Body of pancreas (tissue), 4 donors: Measurements from ENCODE around the gene FLRT3. TPM values are rescaled to one million over a fixed set of nuclear protein-coding genes. Genes with fewer than 3 reads are reported as not detected.

Experiments
- ATAC-seq: fragments of 150-250 bp; one replicate; pipeline ENCODE4 v1.9.1; 2016
- DNase-seq, 4 donors: peaks; one replicate each; pipeline ENCODE4 v3.0.0-alpha.2; 2019
- H3K27ac ChIP-seq, 4 donors: fragments of 200-600 bp; sonication (generic); 1 replicate in 3 of 4; 2 replicates in 1 of 4; pipeline versions ENCODE4 v1.5.1 to v1.6.1; 2016 to 2019; ENCODE audit warnings: mild to moderate bottlenecking in 1 of 4, mixed read lengths in 1 of 4, moderate library complexity in 1 of 4
- H3K27me3 ChIP-seq, 2 donors: fragments of 200-600 bp; sonication (generic); one replicate each; pipeline ENCODE4 v1.6.0; 2016; ENCODE audit warnings: mild to moderate bottlenecking in 1 of 2
- H3K36me3 ChIP-seq, 2 donors: fragments of 200-600 bp; sonication (generic); replicated peaks in 1 of 2; 2 replicates each; pipeline ENCODE4 v1.5.1; 2016; ENCODE audit warnings: low read depth in 2 of 2; ENCODE audit not compliant: insufficient read depth in 1 of 2
- H3K4me1 ChIP-seq: fragments of 200-600 bp; sonication (generic); one replicate; pipeline ENCODE4 v1.6.0; 2016
- H3K4me3 ChIP-seq, 2 donors: fragments of 200-600 bp; sonication (generic); 1 replicate in 1 of 2; 2 replicates in 1 of 2; pipeline ENCODE4 v1.5.1; 2016 to 2019
- H3K9me3 ChIP-seq, 3 donors: fragments of 200-600 bp; sonication (generic); 1 replicate in 2 of 3; 2 replicates in 1 of 3; pipeline ENCODE4 v1.5.1; 2016
- POLR2A ChIP-seq, 3 donors: fragments of 450-650 bp; IDR thresholded peaks; one replicate each; pipeline ENCODE4 v1.6.1; 2016; ENCODE audit warnings: antibody characterized with exemption in 3 of 3, mild to moderate bottlenecking in 2 of 3
- WGBS, 2 donors: methylation state at CpG; one replicate each; pipeline ENCODE4 v1.1.5; 2017; 5-methylcytosine and 5-hydroxymethylcytosine counted together
- intact Hi-C: fragments of 100-400 bp; cut with DNase I; formaldehyde crosslinking; loops from one replicate; pipeline ENCODE4 v1.15.1; 2023
- total RNA-seq, 2 donors: library from RNA; depleted of rRNA; stranded (reverse); fragments of >200 nt; gene quantifications; one replicate each; pipeline ENCODE4 v1.1.0, GENCODE V29; 2016
- TF ChIP-seq, protein P1 (sequence below), 7 experiments: fragments of 450-650 bp in 4 of 7; fragments of 200-600 bp in 3 of 7; sonication (generic) in 3 of 7; IDR thresholded peaks; one replicate each; pipeline ENCODE4 v1.5.1; 2016 to 2019; ENCODE audit warnings: antibody characterized with exemption in 7 of 7

The FLRT3 gene
- total RNA-seq, 2 donors from 2014 or later = 3.1 to 21.1 TPM

DNA sequence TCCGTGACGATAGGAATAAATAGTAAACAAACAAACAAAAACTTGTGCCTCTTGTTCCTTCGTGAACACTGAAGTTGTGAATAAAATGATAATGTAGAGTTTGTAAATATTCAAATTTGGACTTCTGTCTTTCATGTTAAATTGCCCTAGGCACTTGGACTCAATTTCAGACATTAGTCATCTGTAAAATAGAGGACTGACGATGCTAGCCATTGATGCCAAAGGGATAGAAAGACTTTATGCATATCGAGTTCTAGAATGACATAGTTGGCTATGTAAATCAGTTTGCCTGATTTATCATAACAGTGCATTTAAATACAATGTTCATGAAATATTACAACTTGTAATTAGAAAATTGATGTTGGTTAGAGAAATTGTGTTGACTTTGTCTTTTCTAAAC lies 45.9 kb upstream of the FLRT3 start:
- no peak for DNase-seq
- Histone ChIP-seq H3K4me3 (no peak overlapping the region), H3K4me1 (no peaks in the 10 kb centered on the region), H3K9me3 (no peaks in the 10 kb centered on the region), H3K27me3 (no peaks in the 10 kb centered on the region), H3K36me3 (no peaks in the 10 kb centered on the region), H3K27ac (no peak overlapping the region)
- ATAC-seq = no peak
- TF ChIP-seq POLR2A (IDR thresholded peaks at IDR 0.05) = no peak
- TF ChIP-seq, protein P1, sequence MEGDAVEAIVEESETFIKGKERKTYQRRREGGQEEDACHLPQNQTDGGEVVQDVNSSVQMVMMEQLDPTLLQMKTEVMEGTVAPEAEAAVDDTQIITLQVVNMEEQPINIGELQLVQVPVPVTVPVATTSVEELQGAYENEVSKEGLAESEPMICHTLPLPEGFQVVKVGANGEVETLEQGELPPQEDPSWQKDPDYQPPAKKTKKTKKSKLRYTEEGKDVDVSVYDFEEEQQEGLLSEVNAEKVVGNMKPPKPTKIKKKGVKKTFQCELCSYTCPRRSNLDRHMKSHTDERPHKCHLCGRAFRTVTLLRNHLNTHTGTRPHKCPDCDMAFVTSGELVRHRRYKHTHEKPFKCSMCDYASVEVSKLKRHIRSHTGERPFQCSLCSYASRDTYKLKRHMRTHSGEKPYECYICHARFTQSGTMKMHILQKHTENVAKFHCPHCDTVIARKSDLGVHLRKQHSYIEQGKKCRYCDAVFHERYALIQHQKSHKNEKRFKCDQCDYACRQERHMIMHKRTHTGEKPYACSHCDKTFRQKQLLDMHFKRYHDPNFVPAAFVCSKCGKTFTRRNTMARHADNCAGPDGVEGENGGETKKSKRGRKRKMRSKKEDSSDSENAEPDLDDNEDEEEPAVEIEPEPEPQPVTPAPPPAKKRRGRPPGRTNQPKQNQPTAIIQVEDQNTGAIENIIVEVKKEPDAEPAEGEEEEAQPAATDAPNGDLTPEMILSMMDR (IDR thresholded peaks at IDR 0.05) = no peak
- intact Hi-C loops = no loop called here
- WGBS, 2 donors = 79 to 88% methylated on average over 5 of the region's 5 CpGs

DNA sequence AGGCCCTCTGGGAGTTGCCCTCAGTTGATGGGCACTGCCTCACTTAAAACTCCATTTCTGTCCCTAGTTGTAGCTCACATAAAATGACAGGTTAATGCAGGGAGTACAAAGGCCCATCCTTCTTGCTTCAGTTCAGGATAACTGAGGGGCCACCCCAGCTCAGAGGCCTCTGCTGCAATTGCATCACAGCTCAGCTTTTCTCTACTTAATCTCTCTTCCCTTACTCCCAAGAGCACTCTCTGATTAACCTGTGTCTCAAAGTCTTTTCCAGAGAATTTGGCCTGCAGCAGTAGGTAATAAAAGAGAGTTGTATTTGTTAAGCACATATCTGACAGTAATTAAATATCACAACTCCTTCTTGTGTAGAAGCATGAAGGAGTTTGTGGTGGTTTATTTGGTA lies 40.9 kb upstream of the FLRT3 start:
- intact Hi-C loops = no loop called here
- Histone ChIP-seq H3K9me3 (no peaks in the 10 kb centered on the region), H3K4me1 (no peaks in the 10 kb centered on the region), H3K4me3 (no peak overlapping the region), H3K27ac (no peak overlapping the region), H3K36me3 (no peaks in the 10 kb centered on the region), H3K27me3 (no peaks in the 10 kb centered on the region)
- ATAC-seq = no peak
- TF ChIP-seq POLR2A (IDR thresholded peaks at IDR 0.05) = no peak
- TF ChIP-seq, protein P1 (IDR thresholded peaks at IDR 0.05) = no peak
- no peak for DNase-seq

DNA sequence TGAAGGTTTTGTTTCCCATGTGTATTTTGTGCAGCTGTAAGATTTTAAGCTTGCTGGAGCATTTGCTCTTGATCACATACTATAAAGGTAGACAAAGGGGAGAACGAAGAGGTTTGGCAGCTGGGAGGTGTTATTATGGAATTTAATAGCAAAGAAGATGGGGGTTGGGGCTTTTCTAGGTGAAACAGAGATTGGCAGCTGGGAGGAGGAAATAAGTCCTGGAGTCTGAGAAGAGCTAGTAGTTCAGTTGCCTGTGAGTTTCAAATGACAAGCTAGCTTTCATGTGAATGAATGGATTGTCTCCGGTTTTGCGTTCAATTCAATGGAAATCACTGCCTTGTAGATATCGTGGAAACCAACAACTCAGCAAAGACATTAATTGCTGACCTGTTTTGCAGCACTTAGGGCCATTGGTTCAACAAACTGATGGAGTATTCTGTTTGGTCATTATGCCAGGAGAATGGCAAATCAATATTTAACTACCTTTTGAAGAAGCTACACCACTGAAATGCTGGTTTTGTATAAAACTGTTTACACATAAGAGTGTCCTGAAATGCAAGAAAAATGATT lies 38.1 kb upstream of the FLRT3 start:
- 44 to 48% methylated on average over 4 of the region's 4 CpGs for WGBS, 2 donors
- DNase-seq = no peak

DNA sequence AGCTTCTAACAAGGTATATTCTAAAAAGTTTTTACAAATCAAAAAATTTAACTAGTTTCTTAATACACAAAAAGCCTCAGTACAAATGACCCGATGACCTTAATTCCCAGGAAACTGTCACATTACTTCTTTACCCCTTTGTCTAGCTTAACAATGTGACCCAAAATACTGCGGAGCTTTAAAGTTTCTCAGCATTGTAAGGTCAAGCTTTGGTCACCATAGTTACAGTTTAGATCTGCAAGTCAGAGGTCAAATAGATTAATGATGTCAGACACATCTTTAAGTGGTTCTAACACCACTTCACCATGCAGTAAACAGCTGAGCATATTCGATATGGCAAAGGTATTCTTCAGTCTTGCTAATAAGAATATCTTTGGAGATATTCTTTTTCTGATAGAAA lies 36.8 kb upstream of the FLRT3 start:
- H3K4me1 ChIP-seq = no peaks in the 10 kb centered on the region
- TF ChIP-seq POLR2A (IDR thresholded peaks at IDR 0.05) = no peak
- TF ChIP-seq, protein P1 (IDR thresholded peaks at IDR 0.05) = no peak
- H3K27ac ChIP-seq = no peak overlapping the region
- intact Hi-C loops = no loop called here
- WGBS, 2 donors = 62 to 73% methylated on average over 3 of the region's 3 CpGs
- DNase-seq (no peak), ATAC-seq (no peak)
- H3K4me3 ChIP-seq = no peak overlapping the region
- H3K27me3 ChIP-seq = no peaks in the 10 kb centered on the region
- no peaks in the 10 kb centered on the region for H3K9me3 ChIP-seq
- H3K36me3 ChIP-seq = no peaks in the 10 kb centered on the region

More for the DNA sequence above, 38.1 kb upstream of the FLRT3 start:
- Histone ChIP-seq H3K27ac (no peak overlapping the region), H3K36me3 (no peaks in the 10 kb centered on the region), H3K27me3 (no peaks in the 10 kb centered on the region), H3K4me1 (no peaks in the 10 kb centered on the region), H3K4me3 (no peak overlapping the region), H3K9me3 (no peaks in the 10 kb centered on the region)
- intact Hi-C loops = no loop called here
- no peak for TF ChIP-seq POLR2A (IDR thresholded peaks at IDR 0.05)
- TF ChIP-seq, protein P1 (IDR thresholded peaks at IDR 0.05) = no peak
- no peak for ATAC-seq
